ENCODE results near the gene SORCS3.

The SORCS3 gene

DNA sequence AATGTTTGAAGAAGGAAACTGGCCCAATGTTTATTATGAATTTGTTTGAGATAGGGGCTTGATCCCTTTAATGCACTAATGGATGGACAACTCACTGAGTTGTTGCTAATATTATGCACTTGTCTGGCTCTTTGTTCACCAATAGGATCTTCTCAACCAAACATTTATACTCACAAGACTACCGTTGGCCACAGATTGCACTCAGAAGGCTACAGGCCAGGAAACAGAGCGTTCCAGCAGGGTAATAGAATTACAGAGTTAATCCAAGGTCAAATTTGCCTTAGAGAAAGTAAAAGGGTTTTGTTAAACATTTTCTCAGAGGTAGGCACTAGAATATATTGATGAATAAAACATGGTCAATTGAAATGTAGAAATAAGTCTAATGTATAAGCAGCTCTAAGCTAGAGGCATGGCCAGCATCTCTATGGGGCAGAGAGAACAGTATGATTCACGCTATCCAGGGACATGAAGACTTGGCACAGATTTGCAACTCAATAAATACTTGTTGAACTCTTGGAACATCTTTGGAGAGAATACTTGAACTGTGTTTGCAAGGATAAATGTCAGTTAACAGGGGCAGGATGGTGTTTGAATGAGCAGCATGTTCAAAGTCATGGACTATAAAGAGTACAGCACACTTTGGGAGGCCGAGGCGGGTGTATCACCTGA, 606.9 kb downstream of the SORCS3 start:
- TF ChIP-seq, protein P1, sequence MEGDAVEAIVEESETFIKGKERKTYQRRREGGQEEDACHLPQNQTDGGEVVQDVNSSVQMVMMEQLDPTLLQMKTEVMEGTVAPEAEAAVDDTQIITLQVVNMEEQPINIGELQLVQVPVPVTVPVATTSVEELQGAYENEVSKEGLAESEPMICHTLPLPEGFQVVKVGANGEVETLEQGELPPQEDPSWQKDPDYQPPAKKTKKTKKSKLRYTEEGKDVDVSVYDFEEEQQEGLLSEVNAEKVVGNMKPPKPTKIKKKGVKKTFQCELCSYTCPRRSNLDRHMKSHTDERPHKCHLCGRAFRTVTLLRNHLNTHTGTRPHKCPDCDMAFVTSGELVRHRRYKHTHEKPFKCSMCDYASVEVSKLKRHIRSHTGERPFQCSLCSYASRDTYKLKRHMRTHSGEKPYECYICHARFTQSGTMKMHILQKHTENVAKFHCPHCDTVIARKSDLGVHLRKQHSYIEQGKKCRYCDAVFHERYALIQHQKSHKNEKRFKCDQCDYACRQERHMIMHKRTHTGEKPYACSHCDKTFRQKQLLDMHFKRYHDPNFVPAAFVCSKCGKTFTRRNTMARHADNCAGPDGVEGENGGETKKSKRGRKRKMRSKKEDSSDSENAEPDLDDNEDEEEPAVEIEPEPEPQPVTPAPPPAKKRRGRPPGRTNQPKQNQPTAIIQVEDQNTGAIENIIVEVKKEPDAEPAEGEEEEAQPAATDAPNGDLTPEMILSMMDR (IDR thresholded peaks at IDR 0.05; ENCODE audit: insufficient read depth, low read depth, low read length, missing control alignments) = no peak
- no peak overlapping the region for H3K4me3 ChIP-seq (ENCODE audit: low read length)
- no peak for DNase-seq (ENCODE audit: low read depth)

DNA sequence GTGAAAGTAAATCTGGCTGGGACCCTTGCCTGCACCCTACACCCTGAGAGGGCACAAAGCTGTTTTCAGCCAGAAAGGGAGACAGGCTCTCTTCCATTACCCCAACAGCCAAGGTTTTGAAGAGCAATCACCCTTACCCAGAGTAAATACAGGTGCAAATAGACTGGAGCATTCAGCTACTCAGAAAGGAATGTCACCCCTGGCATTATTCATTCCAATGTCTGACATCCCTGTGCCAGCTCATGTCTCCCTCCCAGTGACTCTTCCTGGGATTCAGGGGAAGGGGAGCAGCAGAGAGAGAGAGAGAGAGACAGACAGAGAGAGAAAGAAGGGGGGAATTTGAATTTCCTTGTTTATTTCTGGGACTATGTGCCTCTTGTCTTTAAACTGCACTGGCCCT, 611.8 kb downstream of the SORCS3 start:
- TF ChIP-seq, protein P1 (IDR thresholded peaks at IDR 0.05; ENCODE audit: insufficient read depth, low read depth, low read length, missing control alignments) = no peak

DNA sequence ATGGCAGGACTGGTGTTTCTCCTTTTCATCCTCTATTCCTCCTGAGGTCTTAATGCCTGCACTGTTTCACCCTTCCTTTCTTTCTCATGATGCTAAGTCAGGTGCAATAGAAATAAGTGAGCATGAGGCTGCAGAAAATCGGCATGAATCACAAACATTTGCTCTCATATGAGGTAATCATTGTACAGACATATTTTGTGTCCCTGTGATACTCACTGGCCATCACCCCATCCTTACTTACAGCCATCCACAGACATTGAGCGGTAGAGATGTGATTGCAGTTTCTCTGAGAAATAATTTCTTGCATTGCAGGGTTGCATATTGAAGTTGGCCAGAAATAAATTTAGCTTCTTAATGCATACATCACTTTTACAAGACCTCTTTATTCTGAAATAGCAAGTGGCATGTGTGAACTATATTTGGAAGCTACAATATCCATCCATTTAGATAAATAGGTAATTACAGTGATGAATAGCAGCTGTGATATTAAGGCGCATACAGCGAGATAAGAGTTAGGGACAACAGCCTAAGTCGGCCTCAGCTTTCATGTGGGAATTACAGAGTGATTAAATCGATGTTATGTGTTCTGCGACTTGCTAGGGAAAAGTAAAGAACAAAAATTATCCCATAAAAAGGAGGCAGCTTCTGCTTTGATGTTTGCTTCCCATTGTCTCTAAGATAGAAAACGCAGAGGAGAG, 612.6 kb downstream of the SORCS3 start:
- TF ChIP-seq, protein P1 (IDR thresholded peaks at IDR 0.05; ENCODE audit: insufficient read depth, low read depth, low read length, missing control alignments) = no peak
- DNase-seq (ENCODE audit: low read depth) = no peak

More for the DNA sequence above, 611.8 kb downstream of the SORCS3 start:
- DNase-seq (ENCODE audit: low read depth) = peak; percentile 1
- H3K4me3 ChIP-seq (ENCODE audit: low read length) = no peak overlapping the region

DNA sequence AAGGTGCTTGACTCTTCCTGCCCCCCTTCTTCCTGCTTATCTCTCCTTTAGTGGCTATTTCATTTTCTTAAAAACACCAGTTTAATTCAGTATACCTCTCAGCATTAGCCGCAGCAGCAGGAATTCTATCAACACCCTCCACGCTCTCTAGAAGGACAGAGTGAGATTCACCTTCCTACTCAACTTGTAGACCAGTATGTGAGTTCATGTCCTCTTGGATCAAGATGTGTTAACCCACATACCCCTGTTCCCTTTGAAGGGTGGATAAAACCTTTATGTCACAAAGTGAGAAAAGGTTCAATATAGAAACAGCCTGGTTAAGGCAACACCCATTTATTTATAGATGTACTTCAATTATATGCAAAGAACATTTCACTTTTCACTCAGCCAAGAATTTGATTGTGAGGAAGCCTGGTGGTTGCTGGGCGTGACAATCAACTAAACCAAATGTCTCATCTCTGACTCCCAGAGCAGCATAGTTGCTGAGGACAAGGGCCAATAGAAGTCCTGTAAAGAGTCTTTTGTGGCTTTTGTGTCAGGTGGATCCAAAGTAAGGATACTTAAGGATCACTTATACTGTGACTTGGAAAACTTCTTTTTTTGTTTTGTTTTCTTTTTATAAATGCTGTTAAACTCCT, 617.1 kb downstream of the SORCS3 start:
- DNase-seq (ENCODE audit: low read depth) = no peak
- TF ChIP-seq, protein P1 (IDR thresholded peaks at IDR 0.05; ENCODE audit: insufficient read depth, low read depth, low read length, missing control alignments) = no peak
- no peak overlapping the region for H3K4me3 ChIP-seq (ENCODE audit: low read length)

More for the DNA sequence above, 612.6 kb downstream of the SORCS3 start:
- no peak overlapping the region for H3K4me3 ChIP-seq (ENCODE audit: low read length)

DNA sequence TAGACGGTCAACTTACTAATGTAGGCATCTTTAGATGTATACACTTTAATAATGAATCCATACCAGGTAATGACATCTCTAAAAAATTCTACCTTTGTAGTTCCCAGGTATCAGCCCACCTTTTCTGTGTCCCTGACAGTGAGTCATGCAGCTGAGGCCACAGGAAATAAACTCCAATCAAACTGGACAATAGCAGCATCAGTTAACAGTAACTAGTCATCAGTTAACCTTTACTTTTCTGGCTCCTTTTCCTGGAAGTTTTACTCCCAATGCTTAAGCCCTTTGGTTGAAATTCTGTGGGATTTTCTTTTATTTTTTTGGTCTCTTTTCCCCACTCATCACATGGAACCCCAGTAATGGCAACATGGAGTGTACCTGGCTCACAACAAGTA, 617.6 kb downstream of the SORCS3 start:
- H3K4me3 ChIP-seq (ENCODE audit: low read length) = no peak overlapping the region
- DNase-seq (ENCODE audit: low read depth) = no peak
- TF ChIP-seq, protein P1 (IDR thresholded peaks at IDR 0.05; ENCODE audit: insufficient read depth, low read depth, low read length, missing control alignments) = no peak

DNA sequence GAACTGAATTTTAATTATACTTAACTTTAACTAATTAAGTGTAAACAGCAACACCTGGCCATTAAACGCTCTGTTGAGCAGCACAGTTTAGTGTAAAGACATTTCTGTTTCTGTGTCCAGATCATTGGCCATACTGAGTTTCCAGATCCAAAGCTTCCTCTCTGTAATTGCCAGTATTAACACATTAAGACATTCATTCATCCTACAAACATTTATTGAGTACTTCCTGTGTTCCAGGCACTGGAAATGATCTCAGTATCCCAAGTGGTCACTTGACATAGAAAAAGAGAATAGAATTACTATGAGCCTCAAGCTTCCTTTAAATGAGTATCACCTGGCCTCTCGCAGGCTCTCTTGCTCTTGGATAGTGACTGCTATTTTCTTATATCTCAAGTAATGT, 618.1 kb downstream of the SORCS3 start:
- TF ChIP-seq, protein P1 (IDR thresholded peaks at IDR 0.05; ENCODE audit: insufficient read depth, low read depth, low read length, missing control alignments) = no peak
- DNase-seq (ENCODE audit: low read depth) = no peak
- H3K4me3 ChIP-seq (ENCODE audit: low read length) = no peak overlapping the region

Measured in epithelial cell of esophagus (primary cell).